Measurements from ENCODE around the gene SBK1. TPM values are rescaled to one million over a fixed set of nuclear protein-coding genes. Genes with fewer than 3 reads are reported as not detected.

SBK1 gene
- total and polyA plus RNA-seq, 2 of the 4 experiments (the other 2 are of a cell fraction), result under 0.01 to 0.05 TPM

GRCh38 chr16:28274676-28275075 lies 17.6 kb upstream of the SBK1 start:
- dilution Hi-C loops (cut with HindIII; ENCODE audit: low sequenced_read_pairs, unreplicated experiment), result no loop called here
- in situ Hi-C loops (cut with MboI; ENCODE audit: low sequenced_read_pairs), result loop anchor here (5.0 to 10.0 kb wide), 3 partner anchors 38 to 340 kb away; partner anchors contain the start of gene SULT1A1
- Histone ChIP-seq H2AK5ac (ENCODE audit: low read depth, low read length) (no peak overlapping the region), H4K8ac (ENCODE audit: low read depth in 2 of 2, low read length in 2 of 2) (no peak overlapping the region), H2AK9ac (replicated peaks; ENCODE audit: low read depth, low read length, poor library complexity) (no peak overlapping the region), H4K20me1 (ENCODE audit: insufficient read depth, low read length) (no peaks in the 10 kb centered on the region), H3K18ac (ENCODE audit: low read depth, low read length) (no peak overlapping the region), H3K4ac (ENCODE audit: low read depth, low read length) (no peak overlapping the region), H3K79me1 (ENCODE audit: low read depth in 1 of 2, low read length in 2 of 2) (no peaks in the 10 kb centered on the region), H3K9ac (ENCODE audit: low read depth, low read length) (no peak overlapping the region), H3K36me3 (ENCODE audit: control insufficient read depth, insufficient read depth, low read length) (no peaks in the 10 kb centered on the region), H2BK5ac (ENCODE audit: low read depth, low read length, poor library complexity, severe bottlenecking) (no peak overlapping the region), H3K23ac (ENCODE audit: low read depth, low read length) (no peak overlapping the region), H3K14ac (replicated peaks; ENCODE audit: low read depth, low read length) (no peak overlapping the region), H2BK20ac (ENCODE audit: low read depth, low read length) (no peak overlapping the region), H3K4me2 (ENCODE audit: low read depth, low read length) (no peak overlapping the region), H3K27ac (ENCODE audit: insufficient read depth, low read length) (no peak overlapping the region), H3K9me3 (ENCODE audit: control insufficient read depth, insufficient read depth, low read length) (no peaks in the 10 kb centered on the region), H3K27me3 (ENCODE audit: control insufficient read depth, insufficient read depth, low read length) (peaks cover 23% of the 10 kb centered on the region; the same call in 1 of the 2 replicates), H2BK15ac (ENCODE audit: low read depth, low read length) (no peak overlapping the region), H2BK120ac (ENCODE audit: low read depth, low read length) (no peak overlapping the region), H3K9me1 (ENCODE audit: insufficient read depth, low read length) (no peaks in the 10 kb centered on the region), H4K5ac (ENCODE audit: low read depth, low read length) (no peak overlapping the region), H4K91ac (ENCODE audit: insufficient read depth, low read depth, low read length) (no peak overlapping the region), H2AFZ (replicated peaks; ENCODE audit: low read length, poor library complexity) (no peak overlapping the region), H3K56ac (ENCODE audit: extremely low read depth, insufficient read depth, low read length) (no peak overlapping the region), H3K4me3 (ENCODE audit: insufficient read depth, low read depth, low read length) (no peak overlapping the region), H3K4me1 (ENCODE audit: control insufficient read depth, insufficient read depth, low read length) (no peaks in the 10 kb centered on the region)
- ATAC-seq (ENCODE audit: low read depth) (no peak), DNase-seq (no peak)
- intact Hi-C loops (cut with micrococcal nuclease), result loop anchor here (5.0 kb wide), 1 partner anchor 343 kb away; no protein-coding TSS in a partner anchor
- ChIA-PET POLR2A (ENCODE audit: unreplicated experiment) (interaction anchor here (0.5 to 0.6 kb wide), 2 partner anchors 39 to 589 kb away, joined by 8 to 11 read pairs; partner anchors contain the start of gene SH2B1), CTCF (interaction anchor here (0.6 kb wide), 2 partner anchors 30 to 979 kb away, joined by 4 to 5 read pairs; no protein-coding TSS in a partner anchor)
- WGBS, 2 experiments (ENCODE audit: extremely low coverage in 2 of 2, insufficient read length in 1 of 2), result no CpG with 5 or more reads among the region's 5 CpGs
- no TSS peak for BruUV-seq (replicated peaks)
- TF ChIP-seq RFX5 (IDR thresholded peaks at IDR 0.05; ENCODE audit: low read depth, low read length) (no peak), MAFK (IDR thresholded peaks at IDR 0.05; ENCODE audit: low read depth, low read length) (no peak), CHD1 (IDR thresholded peaks at IDR 0.05; ENCODE audit: low read depth, low read length) (no peak)

Data from IMR-90 (cell line).